Thyroid gland (tissue), 4 donors: ENCODE results near the gene HPGDS. TPM values are rescaled to one million over a fixed set of nuclear protein-coding genes. Genes with fewer than 3 reads are reported as not detected.

Experiments
- DNase-seq, 2 donors: peaks; one replicate each; pipeline ENCODE4 v3.0.0-alpha.2; 2019
- H3K27ac ChIP-seq, 3 donors: fragments of 200-600 bp; sonication (generic); 1 replicate in 2 of 3; 2 replicates in 1 of 3; pipeline ENCODE4 v1.5.1; 2016 to 2019; ENCODE audit warnings: mild to moderate bottlenecking in 1 of 3, moderate library complexity in 1 of 3
- H3K27me3 ChIP-seq: fragments of 200-600 bp; sonication (generic); one replicate; pipeline ENCODE4 v1.5.1; 2019
- H3K36me3 ChIP-seq, 2 donors: fragments of 200-600 bp; sonication (generic); one replicate each; pipeline ENCODE4 v1.5.1; 2016 to 2019
- H3K4me1 ChIP-seq, 2 donors: fragments of 200-600 bp; sonication (generic); one replicate each; pipeline ENCODE4 v1.5.1; 2017 to 2019
- H3K4me3 ChIP-seq, 3 donors: fragments of 200-600 bp; sonication (generic); replicated peaks in 1 of 3; 1 replicate in 2 of 3; 2 replicates in 1 of 3; pipeline ENCODE4 v1.5.1; 2016; ENCODE audit warnings: mild to moderate bottlenecking in 1 of 3
- H3K9me3 ChIP-seq: fragments of 200-600 bp; sonication (generic); one replicate; pipeline ENCODE4 v1.5.1; 2017
- POLR2A ChIP-seq, 2 donors: fragments of 450-650 bp; IDR thresholded peaks; one replicate each; pipeline ENCODE4 v1.6.1; 2017; ENCODE audit warnings: antibody characterized with exemption in 2 of 2, mild to moderate bottlenecking in 2 of 2, moderate library complexity in 1 of 2
- WGBS, 2 donors: methylation state at CpG; one replicate each; pipeline ENCODE4 v1.1.5; 2017; 5-methylcytosine and 5-hydroxymethylcytosine counted together
- intact Hi-C: fragments of 100-400 bp; cut with DNase I; formaldehyde crosslinking; loops from one replicate; pipeline ENCODE4 v1.15.1; 2023
- total RNA-seq, 4 donors: library from RNA; depleted of rRNA; stranded (reverse); fragments of >200 nt; gene quantifications; one replicate each; pipeline ENCODE4 v1.2.3, GENCODE V29; 2016
- TF ChIP-seq, protein P1 (sequence below), 6 experiments: fragments of 200-600 bp in 3 of 6; fragments of 450-650 bp in 3 of 6; sonication (generic) in 3 of 6; IDR thresholded peaks; one replicate each; pipeline ENCODE4 v1.5.1; 2016 to 2019; ENCODE audit warnings: antibody characterized with exemption in 6 of 6, mild to moderate bottlenecking in 2 of 6, inconsistent platforms in 1 of 6, moderate library complexity in 1 of 6

The HPGDS gene
- total RNA-seq, 4 donors from 2014 or later, result 0.67 TPM; not detected in 3

DNA sequence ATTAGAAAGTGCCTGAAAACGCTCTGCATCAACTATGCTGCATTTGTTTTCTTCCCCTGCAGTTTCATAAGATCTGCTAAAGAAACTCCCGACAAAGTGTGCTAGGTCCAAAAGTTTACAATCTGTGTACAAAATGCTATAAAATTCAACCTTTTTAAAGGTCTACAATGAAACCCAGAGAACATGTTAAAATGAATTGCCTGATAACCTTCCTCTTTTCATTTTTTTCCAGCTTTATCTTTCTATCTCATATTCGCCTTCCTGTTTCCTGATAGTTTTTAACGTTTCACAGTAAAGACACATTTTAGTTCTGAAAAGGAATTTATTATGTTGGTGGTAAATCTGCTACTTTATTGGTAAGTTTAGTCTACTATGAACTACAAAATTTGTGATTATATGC is 9.5 kb upstream of the HPGDS start:
- H3K27ac ChIP-seq, result no peak overlapping the region
- no peaks in the 10 kb centered on the region for H3K9me3 ChIP-seq
- WGBS, 2 donors, result 71 to 76% methylated on average over 4 of the region's 4 CpGs

DNA sequence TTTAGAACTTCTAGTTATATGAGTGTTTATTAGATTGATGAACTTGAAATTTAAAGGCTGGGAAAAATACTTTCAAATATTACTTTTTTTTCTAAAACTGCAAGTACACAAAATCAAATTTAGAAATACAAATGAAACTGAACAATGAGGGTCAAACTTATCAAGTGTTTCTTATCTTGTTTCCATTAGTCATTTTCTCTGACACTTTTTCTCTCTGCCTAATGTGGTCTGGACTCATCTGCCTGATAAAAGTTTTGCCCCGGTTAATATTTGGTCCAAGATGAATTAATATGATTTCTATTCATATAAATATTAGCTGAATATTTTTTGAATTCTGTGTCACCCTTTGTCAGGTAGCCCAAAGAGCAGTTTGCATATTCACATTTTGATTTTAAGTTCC is 8.7 kb upstream of the HPGDS start:
- TF ChIP-seq, protein P1, sequence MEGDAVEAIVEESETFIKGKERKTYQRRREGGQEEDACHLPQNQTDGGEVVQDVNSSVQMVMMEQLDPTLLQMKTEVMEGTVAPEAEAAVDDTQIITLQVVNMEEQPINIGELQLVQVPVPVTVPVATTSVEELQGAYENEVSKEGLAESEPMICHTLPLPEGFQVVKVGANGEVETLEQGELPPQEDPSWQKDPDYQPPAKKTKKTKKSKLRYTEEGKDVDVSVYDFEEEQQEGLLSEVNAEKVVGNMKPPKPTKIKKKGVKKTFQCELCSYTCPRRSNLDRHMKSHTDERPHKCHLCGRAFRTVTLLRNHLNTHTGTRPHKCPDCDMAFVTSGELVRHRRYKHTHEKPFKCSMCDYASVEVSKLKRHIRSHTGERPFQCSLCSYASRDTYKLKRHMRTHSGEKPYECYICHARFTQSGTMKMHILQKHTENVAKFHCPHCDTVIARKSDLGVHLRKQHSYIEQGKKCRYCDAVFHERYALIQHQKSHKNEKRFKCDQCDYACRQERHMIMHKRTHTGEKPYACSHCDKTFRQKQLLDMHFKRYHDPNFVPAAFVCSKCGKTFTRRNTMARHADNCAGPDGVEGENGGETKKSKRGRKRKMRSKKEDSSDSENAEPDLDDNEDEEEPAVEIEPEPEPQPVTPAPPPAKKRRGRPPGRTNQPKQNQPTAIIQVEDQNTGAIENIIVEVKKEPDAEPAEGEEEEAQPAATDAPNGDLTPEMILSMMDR (IDR thresholded peaks at IDR 0.05), result no peak
- no peak for TF ChIP-seq POLR2A (IDR thresholded peaks at IDR 0.05)
- Histone ChIP-seq H3K27ac (no peak overlapping the region), H3K4me3 (no peak overlapping the region), H3K9me3 (no peaks in the 10 kb centered on the region), H3K4me1 (no peaks in the 10 kb centered on the region), H3K36me3 (no peaks in the 10 kb centered on the region), H3K27me3 (no peaks in the 10 kb centered on the region)
- intact Hi-C loops, result no loop called here
- 92% methylated on average over 1 of the region's 1 CpG for WGBS, 2 donors
- DNase-seq, result no peak

More for the DNA sequence above, 9.5 kb upstream of the HPGDS start:
- no peak for DNase-seq
- no peaks in the 10 kb centered on the region for H3K27me3 ChIP-seq
- intact Hi-C loops, result no loop called here
- no peak overlapping the region for H3K4me3 ChIP-seq
- TF ChIP-seq, protein P1 (IDR thresholded peaks at IDR 0.05), result no peak
- no peak for TF ChIP-seq POLR2A (IDR thresholded peaks at IDR 0.05)
- no peaks in the 10 kb centered on the region for H3K36me3 ChIP-seq
- no peaks in the 10 kb centered on the region for H3K4me1 ChIP-seq

DNA sequence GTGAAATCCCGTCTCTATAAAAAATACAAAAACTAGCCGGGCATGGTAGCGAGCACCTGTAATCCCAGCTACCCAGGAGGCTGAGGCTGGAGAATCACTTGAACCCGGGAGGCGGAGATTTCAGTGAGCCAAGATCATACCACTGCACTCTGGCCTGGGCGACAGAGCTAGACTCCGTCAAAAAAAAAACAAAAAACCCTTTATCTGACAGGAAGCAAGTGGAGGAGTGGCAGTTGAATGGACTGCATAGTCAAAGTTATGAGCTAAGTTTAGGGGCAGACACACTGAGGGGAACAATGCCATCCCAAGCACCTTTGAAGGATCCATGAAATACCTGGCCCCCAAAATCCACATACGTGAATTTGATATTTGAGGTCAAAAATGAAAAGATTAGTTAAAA is 7.5 kb upstream of the HPGDS start:
- H3K9me3 ChIP-seq, result no peaks in the 10 kb centered on the region
- no peaks in the 10 kb centered on the region for H3K4me1 ChIP-seq
- no peak overlapping the region for H3K4me3 ChIP-seq
- intact Hi-C loops, result no loop called here
- H3K27me3 ChIP-seq, result no peaks in the 10 kb centered on the region
- WGBS, 2 donors, result 73 to 90% methylated on average over 8 of the region's 8 CpGs
- no peak for DNase-seq
- H3K27ac ChIP-seq, result no peak overlapping the region
- no peak for TF ChIP-seq POLR2A (IDR thresholded peaks at IDR 0.05)
- TF ChIP-seq, protein P1 (IDR thresholded peaks at IDR 0.05), result no peak
- H3K36me3 ChIP-seq, result no peaks in the 10 kb centered on the region

DNA sequence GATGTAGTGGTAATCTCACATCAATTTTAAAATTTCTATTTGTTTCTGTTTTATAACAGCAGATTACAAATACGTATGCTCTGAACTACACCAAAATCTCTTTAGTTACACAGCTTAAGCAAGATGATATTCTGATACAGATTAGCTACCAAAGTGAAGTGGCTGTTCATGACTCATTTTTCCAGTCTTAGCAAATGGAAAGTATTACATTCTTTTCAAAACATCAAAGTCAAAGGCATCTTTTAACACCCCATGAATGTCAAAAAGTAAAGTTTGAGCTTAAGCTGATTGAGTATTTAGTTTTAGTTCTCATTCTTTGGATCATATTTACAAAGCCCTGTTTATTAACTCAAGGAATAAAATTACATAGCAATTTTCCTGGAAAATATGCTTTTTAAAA is 6.6 kb upstream of the HPGDS start:
- Histone ChIP-seq H3K27ac (no peak overlapping the region), H3K27me3 (no peaks in the 10 kb centered on the region), H3K36me3 (no peaks in the 10 kb centered on the region), H3K4me3 (no peak overlapping the region), H3K9me3 (no peaks in the 10 kb centered on the region), H3K4me1 (no peaks in the 10 kb centered on the region)
- TF ChIP-seq POLR2A (IDR thresholded peaks at IDR 0.05), result no peak
- TF ChIP-seq, protein P1 (IDR thresholded peaks at IDR 0.05), result no peak
- 92 to 93% methylated on average over 1 of the region's 1 CpG for WGBS, 2 donors
- no peak for DNase-seq
- intact Hi-C loops, result no loop called here

DNA sequence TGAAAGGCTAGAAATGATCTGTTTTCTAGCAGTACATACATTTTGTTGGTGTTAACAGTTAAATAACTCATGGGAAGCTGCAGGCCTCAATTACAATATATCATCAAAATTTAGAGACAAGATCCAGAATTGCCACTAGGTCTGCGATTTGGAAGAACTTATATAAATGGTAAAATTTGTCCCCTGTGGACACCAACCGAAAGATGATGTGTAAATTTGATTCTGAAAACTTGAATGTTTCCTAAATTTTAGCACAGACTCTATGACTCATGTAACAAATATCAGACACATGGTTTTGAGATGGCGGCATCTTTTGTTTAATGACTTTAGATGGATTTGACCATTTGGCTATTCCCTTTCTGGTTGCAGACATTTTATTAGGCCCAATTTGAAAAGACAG is 6.0 kb upstream of the HPGDS start:
- no peaks in the 10 kb centered on the region for H3K9me3 ChIP-seq
- no peaks in the 10 kb centered on the region for H3K4me1 ChIP-seq
- TF ChIP-seq, protein P1 (IDR thresholded peaks at IDR 0.05), result no peak
- no peak for TF ChIP-seq POLR2A (IDR thresholded peaks at IDR 0.05)
- H3K27ac ChIP-seq, result no peak overlapping the region
- H3K36me3 ChIP-seq, result no peaks in the 10 kb centered on the region
- H3K4me3 ChIP-seq, result no peak overlapping the region
- H3K27me3 ChIP-seq, result no peaks in the 10 kb centered on the region
- 95 to 96% methylated on average over 3 of the region's 3 CpGs for WGBS, 2 donors
- no peak for DNase-seq
- intact Hi-C loops, result no loop called here
